Endothelial cell of umbilical vein (primary cell): Measurements from ENCODE around the gene ARHGEF38. TPM values are rescaled to one million over a fixed set of nuclear protein-coding genes. Genes with fewer than 3 reads are reported as not detected.

Source experiments
- BruUV-seq: library from RNA; stranded (reverse); fragments of 400-500 nt; replicated peaks from 2 replicates; lab custom pipeline; 2021; lab: Mats Ljungman, UMichigan
- CTCF ChIA-PET: fragments of 300-600, 350-600 bp; sonication (Branson Sonifier 250); formaldehyde crosslinking; loops from one replicate; lab custom pipeline; 2021; ENCODE audit warnings: antibody characterized with exemption, inconsistent platforms; lab: Charles Lee
- POLR2A ChIA-PET: fragments of 300-600, 350-600 bp; sonication (Branson Sonifier 250); formaldehyde crosslinking; loops from one replicate; lab custom pipeline; 2021; ENCODE audit warnings: antibody characterized with exemption, inconsistent platforms; lab: Charles Lee
- DNase-seq: peaks from one replicate; pipeline ENCODE4 v3.0.0-alpha.2; 2011; ENCODE audit warnings: low read depth, low spot score
- FAIRE-seq: peaks from 2 replicates; lab custom pipeline; 2011; peaks lifted over from hg19 to GRCh38; lab: Jason Lieb, UNC
- H2AFZ ChIP-seq: 2 replicates; pipeline ENCODE4 v1.6.0; 2012; ENCODE audit warnings: low read depth, low read length, control low read depth, inconsistent platforms
- H3K27ac ChIP-seq: 2 replicates; pipeline ENCODE4 v1.5.1; 2011; ENCODE audit warnings: low read depth, mild to moderate bottlenecking, control low read depth, low read length, moderate library complexity; ENCODE audit not compliant: insufficient read depth
- H3K27me3 ChIP-seq, 2 experiments: 2 replicates each; pipeline versions ENCODE4 v1.6.0 to v1.6.1; 2011; ENCODE audit warnings: low read length in 2 of 2, mixed read lengths in 1 of 2; ENCODE audit not compliant: control insufficient read depth in 2 of 2, insufficient read depth in 2 of 2
- H3K36me3 ChIP-seq, 2 experiments: 2 replicates in 1 of 2; 3 replicates in 1 of 2; pipeline ENCODE4 v1.5.1; 2011; ENCODE audit warnings: low read length in 2 of 2, mild to moderate bottlenecking in 1 of 2, moderate library complexity in 1 of 2; ENCODE audit not compliant: control insufficient read depth in 2 of 2, insufficient read depth in 2 of 2; ENCODE audit errors: extremely low read depth in 1 of 2
- H3K4me1 ChIP-seq: 3 replicates; pipeline ENCODE4 v1.5.1; 2011; ENCODE audit warnings: mild to moderate bottlenecking, low read length; ENCODE audit not compliant: control insufficient read depth, insufficient read depth; ENCODE audit errors: extremely low read depth
- H3K4me2 ChIP-seq: 2 replicates; pipeline ENCODE4 v1.6.1; 2011; ENCODE audit warnings: low read length, control low read depth, mixed read lengths; ENCODE audit not compliant: insufficient read depth
- H3K4me3 ChIP-seq, 3 experiments: fragments of 200-600 bp in 1 of 3; sonication (generic), shearing (Covaris generic) in 1 of 3; replicated peaks in 1 of 3; 2 replicates each; pipeline ENCODE4 v1.5.1; 2011 to 2016; ENCODE audit warnings: control low read depth in 3 of 3, low read length in 3 of 3, mild to moderate bottlenecking in 2 of 3, inconsistent platforms in 1 of 3, low read depth in 1 of 3, moderate library complexity in 1 of 3; ENCODE audit not compliant: insufficient read depth in 1 of 3
- H3K79me2 ChIP-seq: 2 replicates; pipeline ENCODE4 v1.6.0; 2012; ENCODE audit warnings: low read length, inconsistent platforms; ENCODE audit not compliant: control insufficient read depth, insufficient read depth
- H3K9ac ChIP-seq: replicated peaks from 2 replicates; pipeline ENCODE3; 2011; ENCODE audit warnings: low read length, control low read depth; ENCODE audit not compliant: insufficient read depth; ENCODE audit errors: extremely low read depth
- H3K9me1 ChIP-seq: replicated peaks from 3 replicates; pipeline ENCODE4 v1.6.0; 2011; ENCODE audit warnings: mild to moderate bottlenecking, low read length; ENCODE audit not compliant: control insufficient read depth, insufficient read depth; ENCODE audit errors: extremely low read depth
- H3K9me3 ChIP-seq: replicated peaks from 2 replicates; pipeline ENCODE4 v1.5.1; 2012; ENCODE audit warnings: low read length, inconsistent platforms; ENCODE audit not compliant: control insufficient read depth, insufficient read depth
- H4K20me1 ChIP-seq: replicated peaks from 2 replicates; pipeline ENCODE3; 2011; ENCODE audit warnings: mild to moderate bottlenecking, low read length; ENCODE audit not compliant: control insufficient read depth, insufficient read depth; ENCODE audit errors: extremely low read depth
- CTCF ChIP-seq, 2 donors: IDR thresholded peaks; 1 replicate in 1 of 2; 2 replicates in 1 of 2; pipeline ENCODE4 v1.5.1; 2011; ENCODE audit warnings: low read length in 2 of 2, mild to moderate bottlenecking in 2 of 2, moderate library complexity in 2 of 2, control low read depth in 1 of 2, inconsistent platforms in 1 of 2, low read depth in 1 of 2; ENCODE audit not compliant: insufficient read depth in 1 of 2; ENCODE audit errors: extremely low read depth in 1 of 2
- EZH2 ChIP-seq: IDR thresholded peaks from 2 replicates; pipeline ENCODE4 v1.6.1; 2012; ENCODE audit warnings: borderline replicate concordance, low read depth, mild to moderate bottlenecking, moderate library complexity, low read length, inconsistent platforms; ENCODE audit not compliant: severe bottlenecking
- FOS ChIP-seq: IDR thresholded peaks from 2 replicates; pipeline ENCODE4 v1.6.1; 2011; ENCODE audit warnings: mild to moderate bottlenecking, low read length, moderate library complexity, borderline replicate concordance; ENCODE audit not compliant: insufficient read depth
- GATA2 ChIP-seq: IDR thresholded peaks from 2 replicates; pipeline ENCODE4 v1.7.0; 2011; ENCODE audit warnings: low read depth, mild to moderate bottlenecking, moderate library complexity, mixed read lengths, low read length; ENCODE audit not compliant: insufficient read length, insufficient read depth
- JUN ChIP-seq: IDR thresholded peaks from 2 replicates; pipeline ENCODE4 v1.6.1; 2011; ENCODE audit warnings: borderline replicate concordance, low read depth; ENCODE audit not compliant: insufficient read length, insufficient read depth
- MAX ChIP-seq: IDR thresholded peaks from 2 replicates; pipeline ENCODE4 v1.6.1; 2011; ENCODE audit not compliant: insufficient read depth, insufficient read length
- MYC ChIP-seq: IDR thresholded peaks from one replicate; pipeline ENCODE4 v1.6.1; 2011; ENCODE audit warnings: mild to moderate bottlenecking, low read depth, low read length
- POLR2AphosphoS5 ChIP-seq: IDR thresholded peaks from 2 replicates; pipeline ENCODE4 v1.6.1; 2012; ENCODE audit warnings: low read depth, mild to moderate bottlenecking, control low read depth, low read length, moderate library complexity; ENCODE audit not compliant: insufficient read depth
- dilution Hi-C: fragments of 300-500 bp; cut with MboI; formaldehyde crosslinking; loops from one replicate; pipeline ENCODE4 v1.15.0; 2019; ENCODE audit warnings: low sequenced_read_pairs; ENCODE audit not compliant: extremely low pct_ligation_motif_present
- intact Hi-C: fragments of 100-400 bp; cut with micrococcal nuclease; formaldehyde crosslinking; loops from one replicate; pipeline ENCODE4 v1.10.0; 2022
- polyA plus RNA-seq, 4 experiments: library from polyadenylated mRNA; depleted of rRNA in 3 of 4; stranded (reverse) in 3 of 4; unstranded in 1 of 4; fragments of >200 nt; gene quantifications; 2 replicates each; pipeline versions ENCODE4 v1.2.1 to v1.2.3, GENCODE V29; 2011 to 2012; ENCODE audit warnings: missing spikeins in 1 of 4
- total RNA-seq: library from RNA; stranded (reverse); gene quantifications from 2 replicates; pipeline ENCODE4 v1.2.3, GENCODE V29; 2021

ARHGEF38 gene
- total and polyA plus RNA-seq, 2 donors (not counting 3 experiments of a cell fraction or from before 2014, with no cell fraction given), result not detected

- Histone ChIP-seq H3K4me3 (no peak overlapping the region), H3K4me2 (no peak overlapping the region), H2AFZ (no peak overlapping the region), H3K36me3 (no peaks in the 10 kb centered on the region), H3K27me3 (peaks cover 0 to 1% of the 10 kb centered on the region in 2 experiments), H3K27ac (no peak overlapping the region), H3K9me3 (no peaks in the 10 kb centered on the region), H3K4me1 (no peaks in the 10 kb centered on the region), H3K9ac (no peak overlapping the region), H3K79me2 (no peaks in the 10 kb centered on the region), H4K20me1 (no peaks in the 10 kb centered on the region), H3K9me1 (no peaks in the 10 kb centered on the region)
- ChIA-PET CTCF (no interaction called here), POLR2A (no interaction called here)
- no peak for DNase-seq
- BruUV-seq, result no TSS peak
- FAIRE-seq, result no peak
- no peak for TF ChIP-seq CTCF (IDR thresholded peaks at IDR 0.05; ENCODE audit: extremely low read depth in 1 of 2, insufficient read depth in 1 of 2, low read depth in 1 of 2, low read length in 2 of 2)
- TF ChIP-seq MAX, result no peak
- no peak for TF ChIP-seq MYC
- TF ChIP-seq POLR2AphosphoS5, result no peak
- TF ChIP-seq GATA2, result no peak
- TF ChIP-seq JUN, result no peak
- TF ChIP-seq FOS, result no peak
- no peak for TF ChIP-seq EZH2
- intact Hi-C loops (no loop called here), dilution Hi-C loops (no loop called here)
Measured at GRCh38 chr4:105600951-105601350, 48.5 kb downstream of the ARHGEF38 start.
